Spleen (tissue), 13 donors: ENCODE data around the gene HLA-B. TPM values are rescaled to one million over a fixed set of nuclear protein-coding genes. Genes with fewer than 3 reads are reported as not detected.
"Not testable (repeated sequence)": the region's sequence is repeated elsewhere in the genome, so short reads cannot be mapped to it uniquely, and the experiment has no call there.

Experiments
- DNase-seq: peaks from one replicate; pipeline ENCODE4 v3.0.0-alpha.2; 2020
- H3K27ac ChIP-seq, 8 donors: fragments of 200-600 bp; sonication (generic) in 7 of 8; 1 replicate in 4 of 8; 2 replicates in 4 of 8; pipeline versions ENCODE4 v1.5.0 to v1.8.0; 2016 to 2021; ENCODE audit warnings: inconsistent platforms in 4 of 8, mild to moderate bottlenecking in 4 of 8, moderate library complexity in 1 of 8
- H3K27me3 ChIP-seq, 7 donors: fragments of 200-600 bp; sonication (generic) in 6 of 7; replicated peaks in 1 of 7; 1 replicate in 4 of 7; 2 replicates in 3 of 7; pipeline versions ENCODE4 v1.5.0 to v1.8.0; 2016 to 2021; ENCODE audit warnings: inconsistent platforms in 3 of 7, mild to moderate bottlenecking in 1 of 7
- H3K36me3 ChIP-seq, 6 donors: fragments of 200-600 bp; sonication (generic) in 5 of 6; 1 replicate in 4 of 6; 2 replicates in 2 of 6; pipeline versions ENCODE4 v1.5.0 to v1.8.0; 2016 to 2021; ENCODE audit warnings: inconsistent platforms in 2 of 6
- H3K4me1 ChIP-seq, 6 donors: fragments of 200-600 bp; sonication (generic) in 5 of 6; 1 replicate in 3 of 6; 2 replicates in 3 of 6; pipeline versions ENCODE4 v1.5.0 to v1.8.0; 2016 to 2021; ENCODE audit warnings: inconsistent platforms in 3 of 6
- H3K4me3 ChIP-seq, 8 donors: fragments of 200-600 bp; sonication (generic) in 7 of 8; 1 replicate in 4 of 8; 2 replicates in 4 of 8; pipeline versions ENCODE4 v1.5.0 to v1.8.0; 2016 to 2021; ENCODE audit warnings: inconsistent platforms in 4 of 8, mild to moderate bottlenecking in 4 of 8, moderate library complexity in 2 of 8
- H3K9me3 ChIP-seq, 8 donors: fragments of 200-600 bp; sonication (generic) in 7 of 8; 1 replicate in 4 of 8; 2 replicates in 4 of 8; pipeline versions ENCODE4 v1.5.0 to v1.8.0; 2016 to 2021; ENCODE audit warnings: inconsistent platforms in 4 of 8
- CTCF ChIP-seq, 11 experiments: fragments of 200-600 bp in 7 of 11; fragments of 450-650 bp in 4 of 11; sonication (generic) in 4 of 11; IDR thresholded peaks in 8 of 11; conservative IDR thresholded peaks in 3 of 11; 1 replicate in 7 of 11; 2 replicates in 4 of 11; pipeline versions ENCODE4 v1.4.0 to v1.8.0; 2016 to 2021; ENCODE audit warnings: antibody characterized with exemption in 11 of 11, inconsistent platforms in 4 of 11, mild to moderate bottlenecking in 1 of 11
- POLR2A ChIP-seq, 3 donors: fragments of 450-650 bp; IDR thresholded peaks; one replicate each; pipeline ENCODE4 v1.5.1; 2017; ENCODE audit warnings: antibody characterized with exemption in 3 of 3, mild to moderate bottlenecking in 1 of 3
- POLR2AphosphoS5 ChIP-seq, 3 donors: sonication (generic); formaldehyde crosslinking; IDR thresholded peaks; one replicate each; pipeline ENCODE4 v1.5.1; 2017; ENCODE audit warnings: antibody characterized with exemption in 3 of 3
- WGBS, 5 donors: extraction: QIAGEN DNeasy Blood & Tissue Kit in 3 of 5; methylation state at CpG; one replicate each; pipeline versions ENCODE4 v1.1.5 to v1.1.7; 2013 to 2018; 5-methylcytosine and 5-hydroxymethylcytosine counted together
- intact Hi-C: fragments of 100-400 bp; cut with DNase I; formaldehyde crosslinking; loops from one replicate; pipeline ENCODE4 v1.15.0; 2023; ENCODE audit warnings: low total_unique reads
- long read RNA-seq, 2 donors: transcript quantifications; one replicate each; lab custom pipeline, GENCODE V29; 2026
- polyA plus RNA-seq, 3 donors: library from polyadenylated mRNA; stranded (reverse); fragments of 200-250 nt; gene quantifications; one replicate each; pipeline ENCODE4 v1.2.1, GENCODE V29; 2013
- total RNA-seq, 7 donors: library from RNA; depleted of rRNA in 3 of 7; stranded (reverse); fragments of >200 nt in 3 of 7; fragmentation: NEBNext Ultra II Directional in 4 of 7; extraction: Animal tissue kit (Norgen Biotek cat#: 25700) in 4 of 7; gene quantifications; one replicate each; pipeline versions ENCODE4 v1.1.0 to v1.2.1, GENCODE V29; 2016 to 2021
- donor health status: healthy with polysubstance abuse.
- donor health status: DM: no; HTN: no; CAD: no; lungs with moderate emphysema.
- donor health status: DM: no; HTN: no; CAD: no.
- donor health status: Bipolar disorder and iron deficiency.
- donor health status: healthy.
- donor health status: DM: no; HTN: no; CAD: no.
- donor health status: DM: yes; HTN: yes; CAD: no.

HLA-B gene
- 1,000 to 10,000 TPM; 3,415 to 5,675 (median 4,969) TPM for total RNA-seq
- 1,000 to 10,000 TPM; 2,503 to 3,140 (median 2,736) TPM for polyA plus RNA-seq
- long read RNA-seq, donor 1, transcript HLA-B-249 (8 exons, 1,547 nt), result major isoform, 370 of 684 reads
- long read RNA-seq, donor 1, transcript HLA-B-253 (2 exons, 753 nt), result minor isoform, 20 of 684 reads
- long read RNA-seq, donor 1, transcript HLA-B-254 (3 exons, 917 nt), result minor isoform, 12 of 684 reads
- long read RNA-seq, donor 1, transcript HLA-B-252 (2 exons, 1,139 nt), result minor isoform, 5 of 684 reads
- long read RNA-seq, donor 1, partial matches to known transcripts, result 215 of 684 reads
- long read RNA-seq, donor 1, other reads (novel, unspliced or antisense), result 59 of 684 reads
- long read RNA-seq, donor 2, transcript HLA-B-249 (8 exons, 1,547 nt), result major isoform, 180 of 414 reads
- long read RNA-seq, donor 2, transcript HLA-B-253 (2 exons, 753 nt), result minor isoform, 8 of 414 reads
- long read RNA-seq, donor 2, transcript HLA-B-254 (3 exons, 917 nt), result minor isoform, 10 of 414 reads
- long read RNA-seq, donor 2, transcript HLA-B-252 (2 exons, 1,139 nt), result minor isoform, 5 of 414 reads
- long read RNA-seq, donor 2, partial matches to known transcripts, result 165 of 414 reads
- long read RNA-seq, donor 2, other reads (novel, unspliced or antisense), result 44 of 414 reads

DNA sequence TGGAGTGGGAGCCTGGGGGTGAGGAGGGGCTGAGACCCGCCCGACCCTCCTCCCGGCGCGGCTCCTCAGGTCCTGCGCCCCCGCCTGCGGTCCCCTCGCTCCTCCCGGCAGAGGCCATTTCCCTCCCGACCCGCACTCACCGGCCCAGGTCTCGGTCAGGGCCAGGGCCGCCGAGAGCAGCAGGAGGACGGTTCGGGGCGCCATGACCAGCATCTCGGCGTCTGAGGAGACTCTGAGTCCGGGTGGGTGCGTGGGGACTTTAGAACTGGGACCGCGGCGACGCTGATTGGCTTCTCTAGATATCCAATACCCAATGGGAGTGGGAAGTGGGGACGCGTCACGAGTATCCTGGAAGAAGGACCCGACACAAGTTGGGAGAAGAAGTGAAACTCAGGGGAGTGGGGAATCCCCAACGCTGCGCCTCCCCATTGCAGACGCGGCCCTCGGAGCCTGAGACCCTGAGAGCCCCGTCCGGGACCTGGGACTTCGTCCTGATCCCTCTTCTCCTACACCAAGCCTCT is at the start of gene HLA-B:
Gene HLA-B, minus strand, starts transcription at position 234 of the 521 bp plus-strand sequence. Its CDS starts 21 bp downstream, at position 213.
- no peaks in the 10 kb centered on the region for H3K9me3 ChIP-seq
- DNase-seq, result peak; percentile 92
- H3K36me3 ChIP-seq, result peaks cover 0 to 41% (median 27%) of the 10 kb centered on the region in 6 donors
- WGBS, 5 donors, result 0 to 1% (median 1%) methylated on average over 16 to 39 of the region's 39 CpGs
- TF ChIP-seq POLR2AphosphoS5 (IDR thresholded peaks at IDR 0.05) (peak in 2 of 3 donors; percentile 77 to 99), POLR2A (IDR thresholded peaks at IDR 0.05) (peak in 1 of 3 donors; percentile 95), CTCF (IDR thresholded peaks at IDR 0.05 in 8 of 11, conservative IDR thresholded peaks at IDR 0.05 in 3 of 11) (peak in 1 of 11 experiments; percentile 6)
- intact Hi-C loops, result no loop called here
- peak within 1 kb of the TSS; percentile 81 to 98 (median 94) for H3K27ac ChIP-seq
- peaks cover 19 to 52% (median 38%) of the 10 kb centered on the region in 6 donors for H3K4me1 ChIP-seq
- no peaks in the 10 kb centered on the region for H3K27me3 ChIP-seq
- peak within 1 kb of the TSS; percentile 61 to 87 (median 70) for H3K4me3 ChIP-seq

DNA sequence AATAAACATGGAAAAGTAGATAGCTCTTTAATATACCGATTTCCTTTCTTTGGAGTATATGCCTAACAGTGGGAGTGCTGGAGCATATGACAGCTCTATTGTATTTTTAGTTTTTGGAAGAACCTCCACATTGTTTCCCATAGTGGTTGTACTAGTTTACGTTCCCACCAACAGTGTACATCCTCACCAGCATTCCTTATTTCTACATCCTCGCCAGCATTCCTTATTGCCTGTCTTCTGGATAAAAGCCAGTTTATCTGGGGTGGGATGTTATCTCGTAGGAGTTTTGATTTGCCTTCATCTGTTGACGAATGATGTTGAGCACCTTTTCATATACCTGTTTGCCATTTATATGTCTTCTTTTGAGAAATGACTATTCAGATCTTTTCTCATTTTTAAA is 49.0 kb upstream of the HLA-B start:
- Histone ChIP-seq H3K27me3 (no peaks in the 10 kb centered on the region), H3K4me1 (peaks cover 14 to 91% (median 58%) of the 10 kb centered on the region in 6 donors), H3K27ac (no peak overlapping the region), H3K9me3 (no peaks in the 10 kb centered on the region), H3K36me3 (peaks cover 0 to 9% (median 6%) of the 10 kb centered on the region in 6 donors), H3K4me3 (no peak overlapping the region)
- TF ChIP-seq CTCF (IDR thresholded peaks at IDR 0.05 in 8 of 11, conservative IDR thresholded peaks at IDR 0.05 in 3 of 11), result no peak
- DNase-seq, result no peak
- intact Hi-C loops, result loop anchor here (10.0 kb wide), 1 partner anchor 89 kb away; the partner anchor contains the start of gene MICB
- WGBS, 5 donors, result 77 to 93% (median 82%) methylated on average over 5 of the region's 5 CpGs

DNA sequence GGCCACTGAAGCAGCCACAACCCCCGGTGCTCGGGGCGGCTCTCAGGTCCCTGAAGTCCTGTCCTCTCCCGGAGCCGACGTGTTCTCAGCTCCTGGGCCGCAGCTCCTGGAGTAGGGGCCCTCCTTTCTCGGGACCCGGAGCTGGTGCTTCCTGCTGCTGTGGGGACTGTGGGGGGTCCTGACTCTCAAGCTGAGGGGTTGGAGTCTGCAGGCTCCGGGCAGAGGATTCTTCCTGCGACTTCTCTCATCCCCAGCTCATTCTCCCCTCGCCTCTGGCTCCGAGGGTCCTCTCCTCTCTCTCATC is 47.0 kb upstream of the HLA-B start:
- not testable (repeated sequence) for H3K36me3 ChIP-seq, DNase-seq, H3K27me3 ChIP-seq, H3K9me3 ChIP-seq
- Histone ChIP-seq H3K4me1 (peaks cover 14 to 85% (median 61%) of the 10 kb centered on the region in 6 donors), H3K4me3 (peak overlapping the region; percentile 63 to 89 (median 67)), H3K27ac (peak overlapping the region; percentile 6 to 99 (median 98))
- intact Hi-C loops, result loop anchor here (10.0 kb wide), 1 partner anchor 91 kb away; the partner anchor contains the start of gene MICB
- WGBS, 5 donors, result 21 to 50% (median 26%) methylated on average over 13 of the region's 13 CpGs

GRCh38 chr6:31403283-31404060 is 46.5 kb upstream of the HLA-B start, which contains the start of gene MICA:
TSS of gene MICA (plus strand) at chr6:31403595. CDS start at chr6:31403633, 38 bp downstream.
- no peaks in the 10 kb centered on the region for H3K9me3 ChIP-seq
- no peaks in the 10 kb centered on the region for H3K36me3 ChIP-seq
- H3K27ac ChIP-seq, result peak within 1 kb of the TSS; percentile 6 to 99 (median 98)
- intact Hi-C loops, result loop anchor here (10.0 kb wide), 1 partner anchor 91 kb away; the partner anchor contains the start of gene MICB
- H3K27me3 ChIP-seq, result no peaks in the 10 kb centered on the region
- H3K4me1 ChIP-seq, result peaks cover 17 to 85% (median 64%) of the 10 kb centered on the region in 6 donors
- peak; percentile 94 for DNase-seq
- 1 to 4% (median 1%) methylated on average over 54 to 58 of the region's 58 CpGs for WGBS, 5 donors
- H3K4me3 ChIP-seq, result peak within 1 kb of the TSS; percentile 63 to 89 (median 67)
- peak; percentile 83 to 91 (median 85) for TF ChIP-seq POLR2AphosphoS5 (IDR thresholded peaks at IDR 0.05)
- TF ChIP-seq CTCF (IDR thresholded peaks at IDR 0.05 in 8 of 11, conservative IDR thresholded peaks at IDR 0.05 in 3 of 11), result peak in 4 of 11 experiments; percentile 7 to 30 (median 18)
- TF ChIP-seq POLR2A (IDR thresholded peaks at IDR 0.05), result no peak
